ENCODE data around the gene DIDO1.

Gene DIDO1

DNA sequence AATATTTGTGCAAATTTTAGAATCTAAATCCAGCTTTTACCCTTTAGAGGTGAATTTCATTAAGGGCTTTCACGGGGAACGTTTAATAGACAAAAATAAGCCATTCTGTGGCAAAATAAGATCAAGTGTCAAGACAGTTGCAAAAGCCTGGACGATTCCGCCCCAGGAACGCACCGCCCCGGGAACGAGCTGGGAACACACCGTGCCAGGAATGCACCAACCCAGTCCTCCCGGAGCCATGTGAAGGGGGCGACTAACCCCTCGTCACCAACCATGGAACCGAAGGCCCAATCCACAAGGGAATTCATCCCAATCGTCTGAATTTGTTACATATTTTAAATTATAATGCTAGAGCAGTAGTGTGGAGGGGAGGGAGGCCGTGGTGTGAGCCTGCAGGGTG, 43.9 kb downstream of the DIDO1 start:
- no peak overlapping the region for H2BK15ac ChIP-seq (replicated peaks; ENCODE audit: low read depth)
- no peak overlapping the region for H3K56ac ChIP-seq (ENCODE audit: low read length)
- H3K9ac ChIP-seq (ENCODE audit: low read length) = no peak overlapping the region
- H2BK120ac ChIP-seq (ENCODE audit: low read depth, low read length) = no peak overlapping the region
- H3K27ac ChIP-seq (ENCODE audit: low read depth, low read length) = no peak overlapping the region
- no peaks in the 10 kb centered on the region for H3K4me1 ChIP-seq (ENCODE audit: control insufficient read depth, low read depth, low read length)
- no peaks in the 10 kb centered on the region for H3K36me3 ChIP-seq (ENCODE audit: control insufficient read depth, insufficient read depth, low read length)
- no CpG with 5 or more reads among the region's 15 CpGs for WGBS (ENCODE audit: extremely low coverage, insufficient coverage, low lambda C conversion rate)
- H4K8ac ChIP-seq (ENCODE audit: low read depth, low read length) = no peak overlapping the region
- H3K79me2 ChIP-seq (ENCODE audit: control insufficient read depth, insufficient read depth, low read length) = no peaks in the 10 kb centered on the region
- no peak overlapping the region for H2AK5ac ChIP-seq (ENCODE audit: low read length)
- no peak overlapping the region for H3K4me2 ChIP-seq (ENCODE audit: low read length)
- no peak overlapping the region for H3K4ac ChIP-seq (ENCODE audit: low read depth, low read length)
- H3K27me3 ChIP-seq (ENCODE audit: insufficient read depth, low read length, poor library complexity) = no peaks in the 10 kb centered on the region
- H3K79me1 ChIP-seq (ENCODE audit: low read length) = no peaks in the 10 kb centered on the region
- H3K18ac ChIP-seq (ENCODE audit: low read length) = no peak overlapping the region
- H4K5ac ChIP-seq (ENCODE audit: low read length) = no peak overlapping the region
- DNase-seq = no peak
- H3K23ac ChIP-seq (ENCODE audit: low read length) = no peak overlapping the region
- H3K4me3 ChIP-seq (ENCODE audit: low read length) = no peak overlapping the region
- no peak overlapping the region for H2BK5ac ChIP-seq (ENCODE audit: low read length)

DNA sequence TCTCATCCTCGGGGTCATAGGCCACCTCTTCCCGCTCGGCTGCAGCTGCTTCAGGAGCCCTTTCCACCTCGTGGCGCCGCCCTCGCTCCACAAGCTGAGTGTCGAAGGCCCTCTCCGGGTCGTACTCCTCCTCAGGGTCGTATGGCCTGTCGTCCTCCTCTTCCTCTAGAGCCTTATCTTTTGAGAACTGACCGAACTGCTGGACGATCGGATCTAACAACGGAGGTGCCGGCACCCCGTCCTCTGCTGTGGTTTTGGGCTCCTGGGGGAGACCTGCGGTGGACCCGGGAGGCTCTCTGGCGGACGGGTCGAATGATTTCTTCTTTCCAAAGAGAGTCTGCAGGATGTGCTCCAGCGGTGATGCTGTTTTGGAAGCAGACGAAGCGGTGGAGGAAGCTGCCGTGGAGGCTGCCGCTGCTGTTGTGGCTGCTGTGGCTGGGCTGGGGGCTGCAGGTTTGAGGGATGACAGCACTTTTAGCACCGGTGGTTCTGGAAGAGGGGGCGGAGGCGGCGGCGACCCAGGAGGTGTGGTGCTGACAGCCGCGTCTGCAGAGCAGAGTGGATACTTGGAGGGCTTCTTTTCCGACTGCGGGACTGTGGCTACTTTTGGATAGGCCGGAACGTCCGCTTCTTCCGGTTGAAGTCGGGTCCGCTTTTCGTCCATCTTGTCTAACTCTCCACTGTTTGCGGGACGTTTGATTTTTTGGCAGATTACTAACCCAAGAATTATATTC, 44.5 kb downstream of the DIDO1 start:
- Histone ChIP-seq H3K4me3 (ENCODE audit: low read length) (no peak overlapping the region), H4K5ac (ENCODE audit: low read length) (no peak overlapping the region), H2BK5ac (ENCODE audit: low read length) (no peak overlapping the region), H3K4me1 (ENCODE audit: control insufficient read depth, low read depth, low read length) (no peaks in the 10 kb centered on the region), H3K9ac (ENCODE audit: low read length) (no peak overlapping the region), H2BK120ac (ENCODE audit: low read depth, low read length) (no peak overlapping the region), H3K4me2 (ENCODE audit: low read length) (no peak overlapping the region), H3K36me3 (ENCODE audit: control insufficient read depth, insufficient read depth, low read length) (no peaks in the 10 kb centered on the region), H3K79me2 (ENCODE audit: control insufficient read depth, insufficient read depth, low read length) (no peaks in the 10 kb centered on the region), H4K8ac (ENCODE audit: low read depth, low read length) (no peak overlapping the region), H3K23ac (ENCODE audit: low read length) (no peak overlapping the region), H2BK15ac (replicated peaks; ENCODE audit: low read depth) (no peak overlapping the region), H3K79me1 (ENCODE audit: low read length) (no peaks in the 10 kb centered on the region), H3K27ac (ENCODE audit: low read depth, low read length) (no peak overlapping the region), H3K56ac (ENCODE audit: low read length) (no peak overlapping the region), H3K4ac (ENCODE audit: low read depth, low read length) (no peak overlapping the region), H3K27me3 (ENCODE audit: insufficient read depth, low read length, poor library complexity) (no peaks in the 10 kb centered on the region), H2AK5ac (ENCODE audit: low read length) (no peak overlapping the region), H3K18ac (ENCODE audit: low read length) (no peak overlapping the region)
- WGBS (ENCODE audit: extremely low coverage, insufficient coverage, low lambda C conversion rate) = no CpG with 5 or more reads among the region's 46 CpGs
- DNase-seq = no peak

DNA sequence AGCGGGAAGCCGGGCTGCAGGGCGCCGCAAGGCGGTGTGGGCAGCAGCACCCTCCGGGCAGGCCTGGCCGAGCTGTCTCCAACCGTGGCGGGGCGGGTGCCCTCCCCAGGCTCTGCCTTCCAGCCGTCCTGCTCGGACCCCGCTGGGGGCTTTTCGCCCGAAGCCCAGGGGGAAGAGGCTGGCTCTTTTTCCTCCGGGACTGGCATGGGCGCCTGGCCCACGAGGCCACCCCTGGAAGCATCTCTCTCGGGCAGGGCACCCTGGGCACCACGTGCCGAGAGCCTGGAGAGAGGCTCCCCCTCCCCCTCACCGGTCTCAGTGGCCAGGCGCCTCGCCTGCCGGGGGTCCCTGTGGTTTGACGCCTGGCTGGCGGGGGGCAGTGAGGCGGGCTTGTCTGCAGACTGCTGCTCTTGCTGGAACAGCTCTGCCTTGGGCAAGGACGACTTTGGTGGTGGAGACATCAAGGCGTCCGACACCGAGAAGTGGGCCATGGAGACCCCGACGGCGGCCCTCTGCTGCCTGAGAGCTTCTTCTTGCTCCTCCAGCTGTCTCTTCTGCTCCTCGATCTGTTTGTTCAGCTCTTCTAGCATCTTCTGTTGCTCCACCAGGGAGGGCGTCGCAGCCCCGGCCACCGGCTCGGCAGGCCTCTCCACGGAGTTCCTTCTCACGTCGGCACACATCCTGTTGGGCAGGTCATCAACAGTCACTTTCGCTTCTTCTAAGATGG, 45.2 kb downstream of the DIDO1 start:
- Histone ChIP-seq H2BK120ac (ENCODE audit: low read depth, low read length) (no peak overlapping the region), H3K4me1 (ENCODE audit: control insufficient read depth, low read depth, low read length) (no peaks in the 10 kb centered on the region), H3K27me3 (ENCODE audit: insufficient read depth, low read length, poor library complexity) (no peaks in the 10 kb centered on the region), H4K5ac (ENCODE audit: low read length) (no peak overlapping the region), H4K8ac (ENCODE audit: low read depth, low read length) (no peak overlapping the region), H3K4me2 (ENCODE audit: low read length) (no peak overlapping the region), H3K36me3 (ENCODE audit: control insufficient read depth, insufficient read depth, low read length) (no peaks in the 10 kb centered on the region), H3K56ac (ENCODE audit: low read length) (no peak overlapping the region), H3K23ac (ENCODE audit: low read length) (no peak overlapping the region), H3K79me1 (ENCODE audit: low read length) (no peaks in the 10 kb centered on the region), H2BK15ac (replicated peaks; ENCODE audit: low read depth) (no peak overlapping the region), H3K4ac (ENCODE audit: low read depth, low read length) (no peak overlapping the region), H3K4me3 (ENCODE audit: low read length) (no peak overlapping the region), H2AK5ac (ENCODE audit: low read length) (no peak overlapping the region), H3K18ac (ENCODE audit: low read length) (no peak overlapping the region), H3K9ac (ENCODE audit: low read length) (no peak overlapping the region), H2BK5ac (ENCODE audit: low read length) (no peak overlapping the region), H3K27ac (ENCODE audit: low read depth, low read length) (no peak overlapping the region), H3K79me2 (ENCODE audit: control insufficient read depth, insufficient read depth, low read length) (no peaks in the 10 kb centered on the region)
- WGBS (ENCODE audit: extremely low coverage, insufficient coverage, low lambda C conversion rate) = no CpG with 5 or more reads among the region's 45 CpGs
- DNase-seq = no peak

DNA sequence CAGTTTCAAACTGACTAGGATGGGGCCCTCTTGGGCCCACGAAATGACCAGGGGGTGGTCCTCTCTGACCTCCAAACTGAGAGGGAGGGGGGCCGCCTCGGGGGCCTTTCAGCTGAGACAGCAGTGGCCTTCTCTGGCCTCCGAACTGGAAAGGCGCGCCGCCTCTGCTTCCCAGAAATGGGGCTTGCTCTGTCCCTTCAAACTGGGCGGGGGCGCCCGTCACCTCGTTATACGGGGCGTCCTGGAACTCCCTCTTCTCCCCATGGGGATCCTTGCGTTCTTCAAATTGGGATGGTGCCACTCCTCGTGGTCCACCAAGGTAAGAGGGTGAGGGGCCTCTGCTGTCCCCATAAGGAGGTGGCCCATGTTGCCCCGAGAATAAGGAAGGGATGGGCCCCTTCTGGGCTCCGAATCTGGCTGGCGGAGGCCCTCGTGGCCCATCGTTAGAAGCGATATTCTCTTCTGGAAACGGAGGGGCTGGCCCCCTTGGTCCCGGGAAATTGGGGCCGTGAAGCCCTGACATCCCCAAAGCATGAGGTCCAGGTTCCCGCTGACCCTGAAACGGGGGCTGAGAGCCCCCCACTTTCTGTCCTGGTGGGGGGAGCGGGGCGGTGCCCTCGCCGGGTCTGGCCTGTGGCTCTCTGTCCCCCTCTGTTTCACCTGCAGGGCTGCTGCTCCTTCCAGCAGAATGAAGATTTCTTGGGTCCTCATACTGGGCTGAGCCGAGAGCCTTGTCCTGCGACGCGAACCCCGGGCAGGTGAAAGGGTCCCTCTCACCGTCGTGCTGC, 46.0 kb downstream of the DIDO1 start:
- Histone ChIP-seq H4K5ac (ENCODE audit: low read length) (no peak overlapping the region), H2BK15ac (replicated peaks; ENCODE audit: low read depth) (no peak overlapping the region), H3K18ac (ENCODE audit: low read length) (no peak overlapping the region), H3K79me2 (ENCODE audit: control insufficient read depth, insufficient read depth, low read length) (no peaks in the 10 kb centered on the region), H3K36me3 (ENCODE audit: control insufficient read depth, insufficient read depth, low read length) (no peaks in the 10 kb centered on the region), H2BK5ac (ENCODE audit: low read length) (no peak overlapping the region), H3K4me3 (ENCODE audit: low read length) (no peak overlapping the region), H3K4ac (ENCODE audit: low read depth, low read length) (no peak overlapping the region), H3K79me1 (ENCODE audit: low read length) (no peaks in the 10 kb centered on the region), H3K9ac (ENCODE audit: low read length) (no peak overlapping the region), H3K23ac (ENCODE audit: low read length) (no peak overlapping the region), H3K4me1 (ENCODE audit: control insufficient read depth, low read depth, low read length) (no peaks in the 10 kb centered on the region), H2AK5ac (ENCODE audit: low read length) (no peak overlapping the region), H2BK120ac (ENCODE audit: low read depth, low read length) (no peak overlapping the region), H3K4me2 (ENCODE audit: low read length) (no peak overlapping the region), H3K56ac (ENCODE audit: low read length) (no peak overlapping the region), H3K27me3 (ENCODE audit: insufficient read depth, low read length, poor library complexity) (no peaks in the 10 kb centered on the region), H3K27ac (ENCODE audit: low read depth, low read length) (no peak overlapping the region), H4K8ac (ENCODE audit: low read depth, low read length) (no peak overlapping the region)
- no CpG with 5 or more reads among the region's 37 CpGs for WGBS (ENCODE audit: extremely low coverage, insufficient coverage, low lambda C conversion rate)
- no peak for DNase-seq

DNA sequence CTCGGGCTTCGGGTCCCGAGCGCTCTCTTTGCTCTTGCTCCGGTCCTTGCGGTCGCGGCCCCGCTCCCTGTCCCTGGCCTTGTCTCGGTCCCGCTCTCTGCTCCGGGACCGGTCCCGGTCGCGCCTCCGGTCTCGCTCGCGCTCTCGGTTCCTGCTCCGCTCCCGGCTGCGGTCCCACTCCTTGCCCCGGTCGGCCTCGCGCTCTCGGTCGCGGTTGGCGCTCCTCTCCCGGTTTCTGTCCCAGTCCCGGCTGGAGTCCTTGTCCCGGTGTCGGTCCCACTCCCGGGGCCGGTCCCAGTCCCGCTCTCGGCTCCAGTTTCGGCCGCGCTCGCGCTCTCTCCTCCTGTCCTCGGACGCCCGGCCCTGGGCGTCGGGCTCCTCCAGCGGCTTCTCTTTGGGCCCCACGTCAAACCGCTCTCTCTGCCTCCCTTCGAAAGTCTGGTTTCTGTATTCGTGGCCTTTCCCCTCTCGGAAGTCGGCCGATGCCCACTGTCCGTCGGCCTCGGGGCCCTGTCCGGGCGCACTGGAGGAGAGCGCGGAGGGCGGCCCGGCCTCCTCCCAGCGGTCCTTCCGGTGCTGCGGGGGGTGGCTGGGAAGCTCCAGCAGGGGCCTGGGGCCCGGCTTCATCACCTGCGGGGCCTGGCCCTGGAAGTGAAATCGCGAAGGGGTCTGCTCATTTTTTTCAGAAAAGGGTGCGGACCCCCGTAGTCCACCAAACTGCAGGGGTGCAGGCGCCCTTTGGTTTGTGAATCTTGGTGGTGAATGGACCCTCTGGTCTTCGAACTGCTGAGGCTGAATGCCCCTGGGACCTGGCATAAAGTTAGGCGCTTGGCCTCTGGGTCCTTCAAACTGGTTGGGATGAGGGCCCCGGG, 46.8 kb downstream of the DIDO1 start:
- no CpG with 5 or more reads among the region's 80 CpGs for whole genome bisulfite sequencing (ENCODE audit: extremely low coverage, insufficient coverage, low lambda C conversion rate)

More for the DNA sequence above, 46.8 kb downstream of the DIDO1 start:
- peak; percentile 26 for DNase-seq
- Histone ChIP-seq H3K56ac (ENCODE audit: low read length) (peak overlapping the region; percentile 88), H4K8ac (ENCODE audit: low read depth, low read length) (no peak overlapping the region), H2AK5ac (ENCODE audit: low read length) (no peak overlapping the region), H3K4me1 (ENCODE audit: control insufficient read depth, low read depth, low read length) (no peaks in the 10 kb centered on the region), H3K4me2 (ENCODE audit: low read length) (peak overlapping the region; percentile 47), H2BK5ac (ENCODE audit: low read length) (no peak overlapping the region), H2BK120ac (ENCODE audit: low read depth, low read length) (no peak overlapping the region), H4K5ac (ENCODE audit: low read length) (no peak overlapping the region), H3K27ac (ENCODE audit: low read depth, low read length) (no peak overlapping the region), H3K4ac (ENCODE audit: low read depth, low read length) (no peak overlapping the region), H3K36me3 (ENCODE audit: control insufficient read depth, insufficient read depth, low read length) (no peaks in the 10 kb centered on the region), H3K79me1 (ENCODE audit: low read length) (no peaks in the 10 kb centered on the region), H3K27me3 (ENCODE audit: insufficient read depth, low read length, poor library complexity) (no peaks in the 10 kb centered on the region), H3K23ac (ENCODE audit: low read length) (peak overlapping the region; percentile 53), H3K18ac (ENCODE audit: low read length) (peak overlapping the region; percentile 12), H3K4me3 (ENCODE audit: low read length) (no peak overlapping the region), H3K9ac (ENCODE audit: low read length) (peak overlapping the region; percentile 76), H2BK15ac (replicated peaks; ENCODE audit: low read depth) (no peak overlapping the region), H3K79me2 (ENCODE audit: control insufficient read depth, insufficient read depth, low read length) (no peaks in the 10 kb centered on the region)
